ENCODE data around the gene DAPL1. TPM values are rescaled to one million over a fixed set of nuclear protein-coding genes. Genes with fewer than 3 reads are reported as not detected.

The DAPL1 gene, protein sequence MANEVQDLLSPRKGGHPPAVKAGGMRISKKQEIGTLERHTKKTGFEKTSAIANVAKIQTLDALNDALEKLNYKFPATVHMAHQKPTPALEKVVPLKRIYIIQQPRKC
- not detected for total RNA-seq

GRCh38 chr2:158795195-158795924 is at the start of gene DAPL1:
TSS of gene DAPL1 (plus strand) at chr2:158795317. CDS start at chr2:158795373, 56 bp downstream.
- Mint-ChIP-seq H3K27ac (no peak within 1 kb of the TSS), H3K27me3 (peaks cover 24% of the 10 kb centered on the region), H3K9me3 (no peaks in the 10 kb centered on the region), H3K4me3 (no peak within 1 kb of the TSS), H3K36me3 (no peaks in the 10 kb centered on the region), H3K4me1 (peaks cover 7% of the 10 kb centered on the region)
- DNase-seq = no peak

DNA sequence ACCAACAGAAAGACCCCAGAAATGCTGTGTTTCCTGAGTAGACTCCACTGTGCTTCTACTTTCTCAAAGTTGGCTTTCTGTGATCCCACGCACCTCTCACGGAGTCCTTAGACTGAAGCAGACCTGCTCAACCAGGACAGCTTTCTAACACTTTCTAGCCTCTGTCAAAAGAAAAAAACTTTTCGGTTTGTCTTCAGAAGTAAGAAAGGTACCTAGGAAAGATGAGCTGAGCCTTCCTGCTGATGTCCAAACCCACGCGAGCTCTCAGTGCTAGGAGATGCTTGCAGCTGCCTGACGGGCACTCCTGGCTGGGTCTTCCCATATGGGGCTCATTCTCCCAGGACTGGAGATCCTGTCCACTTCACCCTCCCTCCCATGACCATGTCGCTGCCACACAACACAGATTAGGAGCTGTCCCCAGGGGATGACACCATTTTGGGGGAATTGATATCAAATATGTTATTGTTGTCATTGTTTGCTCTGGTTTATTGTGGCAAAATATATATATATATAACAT is 49.2 kb upstream of the DAPL1 start:
- no peaks in the 10 kb centered on the region for H3K9me3 Mint-ChIP-seq
- no peak overlapping the region for H3K27ac Mint-ChIP-seq
- H3K4me1 Mint-ChIP-seq = peaks cover 4% of the 10 kb centered on the region
- H3K27me3 Mint-ChIP-seq = peaks cover 32% of the 10 kb centered on the region
- no peak overlapping the region for H3K4me3 Mint-ChIP-seq
- H3K36me3 Mint-ChIP-seq = no peaks in the 10 kb centered on the region
- DNase-seq = no peak

DNA sequence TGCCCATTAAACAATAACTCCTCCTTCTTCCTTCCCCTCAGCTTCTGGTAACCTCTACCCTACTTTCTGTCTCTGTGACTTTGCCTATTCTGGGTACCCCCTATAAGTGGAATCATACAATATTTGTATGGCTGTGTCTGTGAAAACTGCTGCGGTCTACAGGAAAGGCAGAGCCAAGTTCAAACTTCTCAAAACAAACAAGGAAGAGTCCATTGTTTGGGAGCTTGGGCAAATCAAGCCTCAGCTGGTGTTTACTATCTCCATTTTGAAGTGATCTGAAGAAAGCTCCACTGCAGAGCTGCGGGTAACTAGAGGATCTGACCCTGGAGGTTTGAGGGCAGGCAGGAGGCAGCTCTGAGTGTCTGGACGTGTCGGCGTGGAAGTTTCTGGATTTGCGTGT is 48.6 kb upstream of the DAPL1 start:
- H3K36me3 Mint-ChIP-seq = no peaks in the 10 kb centered on the region
- peaks cover 32% of the 10 kb centered on the region for H3K27me3 Mint-ChIP-seq
- H3K9me3 Mint-ChIP-seq = no peaks in the 10 kb centered on the region
- H3K27ac Mint-ChIP-seq = no peak overlapping the region
- DNase-seq = no peak
- H3K4me1 Mint-ChIP-seq = peaks cover 4% of the 10 kb centered on the region
- H3K4me3 Mint-ChIP-seq = no peak overlapping the region

DNA sequence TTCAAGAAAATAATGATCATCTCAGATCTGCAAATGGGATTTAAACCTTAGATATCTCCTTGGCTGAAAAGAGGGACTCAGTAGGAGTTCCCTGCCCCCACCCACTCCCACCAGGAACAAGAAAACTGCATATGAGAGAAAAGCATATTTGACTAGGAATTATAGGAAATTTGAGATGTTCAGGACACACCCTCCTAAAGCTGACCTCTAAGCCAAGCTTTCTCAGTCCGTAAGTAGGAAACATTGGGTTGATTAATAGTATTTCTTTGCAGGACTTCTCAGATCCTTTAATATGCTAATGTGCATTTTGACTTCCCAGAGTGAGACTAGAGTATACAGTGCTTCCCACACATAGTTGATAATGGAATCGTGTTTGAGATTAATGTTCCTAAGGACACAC is 47.8 kb upstream of the DAPL1 start:
- Mint-ChIP-seq H3K27ac (no peak overlapping the region), H3K4me3 (no peak overlapping the region), H3K27me3 (peaks cover 38% of the 10 kb centered on the region), H3K4me1 (peaks cover 4% of the 10 kb centered on the region), H3K9me3 (no peaks in the 10 kb centered on the region), H3K36me3 (no peaks in the 10 kb centered on the region)
- no peak for DNase-seq

DNA sequence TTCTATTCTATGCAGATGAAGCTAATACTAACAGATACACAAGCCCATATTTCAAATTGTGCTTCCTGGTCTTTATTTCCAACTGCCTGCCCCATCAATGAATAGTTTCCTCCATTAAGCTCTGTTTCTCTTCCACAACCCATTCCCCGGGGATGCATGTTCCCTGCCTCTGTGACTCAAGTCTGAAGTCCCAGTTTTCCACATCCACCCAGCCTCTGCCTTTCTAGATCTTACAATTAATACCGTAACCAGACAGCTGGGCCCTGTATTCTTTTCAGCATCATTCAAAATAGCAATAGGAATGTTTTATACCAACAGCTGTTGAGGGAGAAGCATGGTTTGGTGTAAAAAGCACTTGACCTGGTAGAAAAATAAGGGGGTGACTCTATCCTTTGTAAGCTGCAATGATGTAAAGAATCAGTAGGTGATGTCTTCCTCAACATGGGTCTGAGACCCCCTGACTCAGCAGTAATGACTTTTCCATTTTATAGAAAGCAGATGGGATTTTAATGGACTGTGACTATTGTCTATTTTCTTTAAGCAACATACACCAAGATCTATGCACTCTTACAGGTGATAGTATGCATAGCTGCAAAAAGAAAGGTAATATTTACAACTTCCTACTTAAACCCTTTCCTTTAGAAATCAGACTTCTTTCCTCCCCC is 46.1 kb upstream of the DAPL1 start:
- peaks cover 44% of the 10 kb centered on the region for H3K27me3 Mint-ChIP-seq
- H3K9me3 Mint-ChIP-seq = no peaks in the 10 kb centered on the region
- no peaks in the 10 kb centered on the region for H3K36me3 Mint-ChIP-seq
- no peak for DNase-seq
- no peak overlapping the region for H3K4me3 Mint-ChIP-seq
- no peak overlapping the region for H3K27ac Mint-ChIP-seq
- peaks cover 3% of the 10 kb centered on the region for H3K4me1 Mint-ChIP-seq

- no peaks in the 10 kb centered on the region for H3K9me3 Mint-ChIP-seq
- H3K27ac Mint-ChIP-seq = no peak overlapping the region
- H3K4me1 Mint-ChIP-seq = no peaks in the 10 kb centered on the region
- DNase-seq = no peak
- H3K36me3 Mint-ChIP-seq = no peaks in the 10 kb centered on the region
- no peak overlapping the region for H3K4me3 Mint-ChIP-seq
- peaks cover 41% of the 10 kb centered on the region for H3K27me3 Mint-ChIP-seq
Observed at GRCh38 chr2:158750458-158751125, 44.5 kb upstream of the DAPL1 start.

DNA sequence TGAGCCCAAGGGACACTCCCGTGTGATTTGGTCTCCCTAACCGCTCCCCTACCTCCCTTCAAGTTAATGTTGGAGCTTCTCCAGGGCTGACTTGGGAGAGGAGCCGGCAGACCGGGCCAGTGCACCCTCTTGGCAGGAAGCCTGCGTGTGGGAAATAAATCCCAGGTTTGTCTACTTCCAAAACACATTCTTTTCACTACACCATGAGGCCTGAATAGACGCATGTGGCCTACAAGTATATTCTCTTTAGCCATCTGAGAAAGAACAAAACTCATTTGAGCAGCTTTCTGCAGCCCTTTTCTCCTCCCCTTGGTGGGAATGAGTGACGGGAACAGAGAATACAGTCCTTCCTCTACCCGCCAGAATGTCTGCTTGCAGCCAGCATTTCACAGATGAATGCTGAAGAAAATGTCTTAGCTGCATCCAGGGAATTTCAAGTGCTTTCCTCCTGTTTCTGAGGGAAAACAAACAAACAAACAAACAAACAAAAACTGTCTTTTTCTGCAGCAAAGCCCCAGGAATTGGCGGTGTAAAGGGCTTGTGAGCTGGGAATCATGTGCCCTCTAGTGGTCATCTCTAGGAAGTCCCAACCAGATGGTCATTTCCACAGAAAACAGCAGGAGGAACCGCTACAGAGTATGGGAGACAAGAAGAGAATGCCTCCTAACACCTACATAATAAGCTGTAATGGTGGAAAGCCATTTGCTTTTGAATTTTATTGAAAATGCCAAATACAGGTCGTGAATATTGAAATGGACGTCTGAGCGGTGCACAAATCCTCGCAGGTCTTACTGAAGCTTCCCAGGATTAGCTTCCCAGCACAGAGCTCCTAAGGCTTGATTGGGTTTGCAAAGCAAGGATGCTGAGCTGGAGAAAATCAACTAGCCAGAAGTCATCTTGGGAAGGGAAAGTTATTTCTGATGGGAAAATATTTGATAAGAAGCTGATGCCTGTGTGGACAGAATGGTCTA is 41.2 kb upstream of the DAPL1 start:
- no peaks in the 10 kb centered on the region for H3K36me3 Mint-ChIP-seq
- H3K27ac Mint-ChIP-seq = no peak overlapping the region
- no peaks in the 10 kb centered on the region for H3K9me3 Mint-ChIP-seq
- H3K4me1 Mint-ChIP-seq = no peaks in the 10 kb centered on the region
- peak; percentile 5 for DNase-seq
- H3K4me3 Mint-ChIP-seq = no peak overlapping the region
- H3K27me3 Mint-ChIP-seq = peaks cover 17% of the 10 kb centered on the region

DNA sequence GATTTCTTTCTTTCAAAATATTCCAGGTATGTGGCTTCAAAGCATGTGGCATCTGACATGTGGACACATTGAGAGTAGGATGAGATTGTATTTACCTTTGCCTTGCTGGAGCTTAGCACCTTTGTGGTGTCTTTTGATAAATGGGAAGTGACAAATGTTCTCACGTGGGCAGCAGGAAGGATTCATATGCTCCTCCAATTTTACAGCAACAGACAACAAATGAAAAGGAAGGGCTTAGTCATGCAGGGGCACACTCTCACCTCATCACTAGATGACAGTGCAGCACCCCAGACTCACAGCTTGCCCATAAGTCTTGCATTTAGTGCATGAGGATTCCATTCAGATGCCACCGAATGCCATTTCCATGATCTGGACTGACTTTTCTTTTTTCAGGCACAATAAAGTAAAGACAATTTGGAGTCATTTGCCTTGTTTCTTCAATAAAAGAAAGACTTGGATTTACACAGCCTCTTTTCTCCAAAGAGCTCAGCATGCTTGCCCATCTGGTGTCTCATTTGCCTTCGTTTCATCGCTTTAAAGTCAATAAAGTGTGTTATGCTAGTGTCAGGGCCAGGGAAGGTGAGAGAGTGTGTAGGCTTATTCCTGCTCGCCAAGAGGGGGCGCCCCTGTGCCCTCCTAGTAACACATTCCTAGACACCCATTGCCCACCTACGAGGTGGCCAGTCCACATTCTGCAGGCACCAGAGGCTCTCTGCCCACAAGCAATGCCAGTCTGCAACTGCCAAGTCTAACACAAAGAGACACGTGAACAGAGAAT is 39.6 kb upstream of the DAPL1 start:
- Mint-ChIP-seq H3K36me3 (no peaks in the 10 kb centered on the region), H3K27ac (no peak overlapping the region), H3K4me3 (no peak overlapping the region), H3K9me3 (no peaks in the 10 kb centered on the region), H3K27me3 (peaks cover 13% of the 10 kb centered on the region), H3K4me1 (no peaks in the 10 kb centered on the region)
- no peak for DNase-seq

GRCh38 chr2:158756331-158756730 is 38.8 kb upstream of the DAPL1 start:
- no peak overlapping the region for H3K27ac Mint-ChIP-seq
- no peak overlapping the region for H3K4me3 Mint-ChIP-seq

GRCh38 chr2:158756976-158757375 is 38.1 kb upstream of the DAPL1 start:
- no peaks in the 10 kb centered on the region for H3K4me1 Mint-ChIP-seq
- H3K36me3 Mint-ChIP-seq = no peaks in the 10 kb centered on the region
- no peak overlapping the region for H3K27ac Mint-ChIP-seq
- no peak for DNase-seq
- no peaks in the 10 kb centered on the region for H3K9me3 Mint-ChIP-seq
- peaks cover 11% of the 10 kb centered on the region for H3K27me3 Mint-ChIP-seq
- H3K4me3 Mint-ChIP-seq = no peak overlapping the region

More at GRCh38 chr2:158756331-158756730, 38.8 kb upstream of the DAPL1 start:
- Mint-ChIP-seq H3K9me3 (no peaks in the 10 kb centered on the region), H3K4me1 (no peaks in the 10 kb centered on the region), H3K27me3 (peaks cover 13% of the 10 kb centered on the region), H3K36me3 (no peaks in the 10 kb centered on the region)
- DNase-seq = no peak

DNA sequence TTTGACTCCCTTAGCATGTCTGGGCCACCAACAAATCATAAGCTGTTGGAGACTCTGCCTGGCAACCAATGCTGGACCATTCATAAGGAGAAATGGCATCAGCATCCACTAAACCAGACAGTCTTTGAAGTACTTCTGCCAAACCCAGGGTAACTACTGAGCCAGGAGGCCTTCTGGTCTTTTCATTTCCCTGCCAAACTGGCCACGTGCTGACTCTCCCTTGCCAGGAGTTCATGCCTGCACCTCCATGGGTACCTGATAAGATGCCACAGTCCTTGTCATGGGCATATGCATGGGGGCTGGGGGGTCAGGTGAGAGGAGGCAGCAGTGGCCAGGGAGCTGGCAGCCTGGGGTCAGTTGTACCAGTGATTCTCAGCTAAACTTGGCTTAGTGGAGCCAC is 34.2 kb upstream of the DAPL1 start:
- Mint-ChIP-seq H3K9me3 (no peaks in the 10 kb centered on the region), H3K27me3 (no peaks in the 10 kb centered on the region), H3K4me1 (no peaks in the 10 kb centered on the region), H3K36me3 (no peaks in the 10 kb centered on the region), H3K4me3 (no peak overlapping the region), H3K27ac (no peak overlapping the region)
- no peak for DNase-seq

DNA sequence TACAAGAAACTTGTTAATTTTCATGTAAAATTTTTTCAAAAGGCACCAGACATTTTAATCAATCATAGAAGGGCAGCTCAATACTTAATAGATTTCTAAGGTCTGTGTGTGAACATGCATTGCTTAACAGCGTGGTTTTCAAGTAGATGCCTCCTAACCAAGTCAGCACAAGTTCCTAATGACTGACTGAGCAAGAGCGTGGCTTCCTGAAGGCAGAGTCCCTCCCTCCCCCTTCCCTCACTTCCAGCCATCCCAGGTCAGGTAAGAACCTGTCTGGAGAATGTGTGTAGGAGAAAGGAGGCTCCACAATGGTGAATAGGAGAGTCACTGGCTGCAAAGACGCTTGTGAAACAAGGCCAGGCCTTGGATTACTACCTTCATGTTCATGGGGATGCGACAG is 33.5 kb upstream of the DAPL1 start:
- no peaks in the 10 kb centered on the region for H3K9me3 Mint-ChIP-seq
- H3K27ac Mint-ChIP-seq = no peak overlapping the region

GRCh38 chr2:158762336-158762735 is 32.8 kb upstream of the DAPL1 start:
- H3K4me1 Mint-ChIP-seq = no peaks in the 10 kb centered on the region
- H3K9me3 Mint-ChIP-seq = no peaks in the 10 kb centered on the region
- H3K27ac Mint-ChIP-seq = no peak overlapping the region
- H3K27me3 Mint-ChIP-seq = no peaks in the 10 kb centered on the region
- no peak for DNase-seq
- no peak overlapping the region for H3K4me3 Mint-ChIP-seq
- no peaks in the 10 kb centered on the region for H3K36me3 Mint-ChIP-seq

More for the DNA sequence above, 33.5 kb upstream of the DAPL1 start:
- DNase-seq = no peak
- Mint-ChIP-seq H3K4me1 (no peaks in the 10 kb centered on the region), H3K4me3 (no peak overlapping the region), H3K36me3 (no peaks in the 10 kb centered on the region), H3K27me3 (no peaks in the 10 kb centered on the region)

DNA sequence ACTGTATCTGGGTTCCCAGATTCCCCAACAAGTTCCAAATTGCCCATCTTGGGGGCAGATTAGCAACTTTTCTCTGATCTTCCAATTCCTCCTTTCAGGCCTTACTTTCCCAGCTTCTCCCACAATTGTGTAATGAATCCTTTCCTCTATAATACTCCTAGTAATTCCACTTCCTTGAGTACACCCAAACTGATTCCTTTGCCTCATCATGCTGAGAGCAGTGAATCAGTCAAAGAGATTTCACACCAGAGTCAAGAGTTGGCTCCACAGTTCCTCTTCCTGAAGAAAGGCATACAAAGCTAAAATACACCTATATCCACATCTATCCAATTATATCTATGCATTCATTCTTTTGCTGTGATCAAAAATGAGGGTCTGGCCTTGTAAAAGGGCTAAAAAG is 28.6 kb upstream of the DAPL1 start:
- H3K27ac Mint-ChIP-seq = no peak overlapping the region
- no peaks in the 10 kb centered on the region for H3K36me3 Mint-ChIP-seq
- H3K4me3 Mint-ChIP-seq = no peak overlapping the region
- no peak for DNase-seq
- H3K4me1 Mint-ChIP-seq = no peaks in the 10 kb centered on the region
- peaks cover 4% of the 10 kb centered on the region for H3K27me3 Mint-ChIP-seq
- H3K9me3 Mint-ChIP-seq = no peaks in the 10 kb centered on the region
